Activated CD8-positive, alpha-beta memory T cell treated with anti-CD3 and anti-CD28 coated beads, Interleukin-2, amount 10 ng/mL, durations not matched to agents 7 days and 5 days (primary cell): ENCODE data around the gene PARP8. TPM values are rescaled to one million over a fixed set of nuclear protein-coding genes. Genes with fewer than 3 reads are reported as not detected.

Source experiments
- ATAC-seq: fragments of 150-1000 bp; cut with Tn5 transposase; one replicate; pipeline ENCODE4 v1.10.0; 2021; ENCODE audit warnings: moderate library complexity
- CTCF ChIA-PET: fragments of 350-600 bp; sonication (Branson Sonifier 250); formaldehyde crosslinking; loops from one replicate; lab custom pipeline; 2021; ENCODE audit warnings: antibody characterized with exemption; lab: Charles Lee
- DNase-seq: peaks from one replicate; pipeline ENCODE4 v3.0.0-alpha.2; 2020
- H3K27ac Mint-ChIP-seq: one replicate; pipeline ENCODE4 v1.8.0; 2021; ENCODE audit warnings: mild to moderate bottlenecking, mixed read lengths
- H3K27me3 Mint-ChIP-seq: one replicate; pipeline ENCODE4 v1.8.0; 2021; ENCODE audit warnings: mixed read lengths
- H3K36me3 Mint-ChIP-seq: one replicate; pipeline ENCODE4 v1.8.0; 2021; ENCODE audit warnings: mild to moderate bottlenecking, mixed read lengths
- H3K4me1 Mint-ChIP-seq: one replicate; pipeline ENCODE4 v1.8.0; 2021; ENCODE audit warnings: mixed read lengths
- H3K4me3 Mint-ChIP-seq: one replicate; pipeline ENCODE4 v1.8.0; 2021; ENCODE audit warnings: mild to moderate bottlenecking, moderate library complexity, mixed read lengths
- H3K9me3 Mint-ChIP-seq: one replicate; pipeline ENCODE4 v1.8.0; 2022; ENCODE audit warnings: low read depth, mixed read lengths
- total RNA-seq, 2 experiments: library from RNA; stranded (reverse); gene quantifications; one replicate each; pipeline ENCODE4 v1.2.3, GENCODE V29; 2021

Gene PARP8
- total RNA-seq, 2 experiments from 2014 or later, result 79.8 to 128 TPM

DNA sequence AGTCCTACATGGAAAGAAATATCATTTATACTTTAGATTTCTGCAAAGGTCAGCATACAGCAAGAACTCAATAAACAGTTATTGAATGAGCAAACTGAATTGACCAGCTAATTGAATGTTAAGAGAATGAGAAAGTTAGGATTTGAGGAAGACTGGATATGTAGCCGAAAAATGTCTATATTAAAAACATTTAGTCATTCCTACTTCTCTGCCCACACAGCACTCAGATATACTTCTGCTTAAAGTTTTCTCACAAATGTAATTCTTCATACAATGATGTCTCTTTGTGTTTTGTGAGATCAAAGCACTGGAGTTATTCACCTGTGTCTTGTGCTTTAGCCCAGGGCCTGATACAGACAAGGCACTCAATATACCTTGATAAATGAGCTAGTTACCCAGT lies 188.6 kb downstream of the PARP8 start:
- Mint-ChIP-seq H3K27me3 (peaks cover 3% of the 10 kb centered on the region), H3K4me3 (no peak overlapping the region), H3K36me3 (no peaks in the 10 kb centered on the region), H3K27ac (no peak overlapping the region), H3K4me1 (peaks cover 18% of the 10 kb centered on the region), H3K9me3 (no peaks in the 10 kb centered on the region)
- CTCF ChIA-PET, result no interaction called here
- DNase-seq (no peak), ATAC-seq (no peak)

DNA sequence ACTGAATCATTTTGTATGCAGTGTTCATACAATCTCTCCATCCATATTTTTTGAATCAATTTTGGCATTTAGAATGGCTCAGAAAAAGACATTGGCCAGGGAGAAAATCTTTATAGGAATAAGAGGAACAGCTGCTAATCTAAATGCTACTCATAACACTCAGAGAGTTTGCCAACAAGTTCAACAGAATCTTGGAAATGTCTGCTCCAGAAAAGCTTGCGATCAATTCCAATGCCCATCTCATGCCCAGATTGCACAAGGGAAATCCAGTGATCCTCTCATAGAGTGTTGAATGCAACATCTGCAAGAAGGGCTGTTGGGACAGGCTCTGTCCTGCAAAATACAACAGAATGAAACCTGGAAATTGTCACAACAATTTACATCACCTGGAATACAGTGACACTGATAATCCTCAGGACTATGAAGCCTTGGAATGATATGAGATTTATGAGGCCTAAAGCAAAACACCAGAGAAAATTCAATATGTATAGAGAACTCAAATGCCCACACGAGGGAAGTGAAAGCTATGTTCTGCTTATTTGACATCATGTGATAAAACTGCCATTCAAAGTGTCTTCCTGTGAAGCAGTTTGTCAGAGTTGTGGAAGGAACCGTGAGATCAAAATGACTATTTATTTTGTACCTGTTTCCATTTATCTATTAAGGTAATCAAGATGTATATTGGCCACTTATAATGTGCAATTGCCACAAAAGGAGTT lies 190.1 kb downstream of the PARP8 start:
- Mint-ChIP-seq H3K27me3 (peaks cover 8% of the 10 kb centered on the region), H3K36me3 (no peaks in the 10 kb centered on the region), H3K4me3 (no peak overlapping the region), H3K4me1 (peaks cover 18% of the 10 kb centered on the region), H3K27ac (no peak overlapping the region), H3K9me3 (no peaks in the 10 kb centered on the region)
- CTCF ChIA-PET, result no interaction called here
- ATAC-seq (no peak), DNase-seq (no peak)

DNA sequence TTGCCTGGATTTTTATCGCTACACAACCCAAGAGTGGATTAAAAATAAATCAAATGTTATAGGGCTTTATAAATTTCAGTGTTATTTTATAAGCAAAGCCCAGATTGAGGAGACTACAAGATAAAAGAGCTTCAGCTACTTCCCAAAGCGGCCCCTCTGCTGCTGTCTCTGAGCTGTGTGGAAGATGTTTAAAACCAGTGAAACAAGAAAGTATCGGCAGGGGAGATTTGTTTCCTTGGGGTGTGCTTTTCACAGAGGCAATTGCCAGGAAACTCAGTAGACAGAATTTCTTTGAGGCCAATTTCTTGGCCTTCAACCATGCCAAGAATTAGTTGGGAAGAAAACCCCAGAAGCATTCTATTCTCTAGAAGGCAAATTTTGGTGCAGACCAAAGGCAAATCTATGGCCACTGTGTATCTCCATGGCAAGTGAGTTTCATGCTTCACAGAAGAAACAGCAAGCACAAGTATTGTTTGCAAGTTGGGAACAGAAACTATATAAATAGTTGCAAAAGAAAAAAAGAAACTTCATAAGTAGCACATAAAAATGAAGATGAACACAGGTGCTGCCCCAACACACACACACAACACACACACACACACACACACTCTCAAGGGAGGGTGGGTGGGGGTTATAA lies 197.2 kb downstream of the PARP8 start:
- Mint-ChIP-seq H3K9me3 (no peaks in the 10 kb centered on the region), H3K27me3 (peaks cover 42% of the 10 kb centered on the region), H3K36me3 (no peaks in the 10 kb centered on the region), H3K4me3 (no peak overlapping the region), H3K4me1 (no peaks in the 10 kb centered on the region), H3K27ac (no peak overlapping the region)
- DNase-seq (no peak), ATAC-seq (no peak)
- CTCF ChIA-PET, result no interaction called here

DNA sequence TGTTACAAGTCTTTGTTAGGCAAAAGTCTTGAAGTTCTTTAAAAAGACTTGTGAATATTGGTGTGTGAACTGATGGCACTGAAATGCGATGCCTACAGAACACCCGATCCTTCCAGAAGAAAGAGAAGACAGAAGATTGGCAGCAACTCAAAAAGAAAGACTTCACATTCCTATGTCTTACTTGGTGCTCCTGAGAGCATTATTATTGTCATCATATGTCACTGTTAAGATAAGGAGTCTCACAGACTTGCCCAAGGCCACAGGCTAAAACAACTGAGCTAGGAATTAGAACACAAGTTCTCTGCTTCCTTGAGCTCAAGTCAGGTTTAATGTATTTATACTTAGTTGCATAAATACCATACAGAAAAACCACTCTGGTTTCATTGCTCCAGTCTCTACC lies 198.0 kb downstream of the PARP8 start:
- no peaks in the 10 kb centered on the region for H3K4me1 Mint-ChIP-seq
- peaks cover 48% of the 10 kb centered on the region for H3K27me3 Mint-ChIP-seq
- no peak overlapping the region for H3K4me3 Mint-ChIP-seq

DNA sequence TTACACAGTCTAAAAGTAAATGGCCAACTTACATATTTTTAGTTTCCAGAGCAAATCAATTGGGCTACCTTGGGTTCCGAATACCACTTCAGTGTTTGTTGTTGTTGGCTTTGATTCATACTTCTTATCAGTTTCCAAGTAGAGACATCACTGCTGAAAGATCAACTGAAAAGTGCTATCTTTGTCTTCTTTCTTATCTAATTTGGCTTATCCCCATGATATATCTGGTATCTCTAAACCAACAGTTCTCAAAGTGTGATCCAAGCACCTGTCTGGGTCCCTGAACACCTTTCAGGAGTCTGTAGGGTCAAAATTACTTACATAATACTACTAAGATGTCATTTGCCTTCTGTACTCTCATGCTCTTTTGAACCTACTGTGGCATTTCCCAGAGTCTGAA lies 200.0 kb downstream of the PARP8 start:
- H3K4me1 Mint-ChIP-seq, result no peaks in the 10 kb centered on the region
- H3K4me3 Mint-ChIP-seq, result no peak overlapping the region
- H3K27me3 Mint-ChIP-seq, result peaks cover 53% of the 10 kb centered on the region
- DNase-seq (no peak), ATAC-seq (no peak)
- H3K27ac Mint-ChIP-seq, result no peak overlapping the region
- CTCF ChIA-PET, result no interaction called here
- no peaks in the 10 kb centered on the region for H3K36me3 Mint-ChIP-seq
- H3K9me3 Mint-ChIP-seq, result no peaks in the 10 kb centered on the region

More for the DNA sequence above, 198.0 kb downstream of the PARP8 start:
- no peak for DNase-seq
- ATAC-seq, result no peak
- Mint-ChIP-seq H3K27ac (no peak overlapping the region), H3K9me3 (no peaks in the 10 kb centered on the region), H3K36me3 (no peaks in the 10 kb centered on the region)
- CTCF ChIA-PET, result no interaction called here

DNA sequence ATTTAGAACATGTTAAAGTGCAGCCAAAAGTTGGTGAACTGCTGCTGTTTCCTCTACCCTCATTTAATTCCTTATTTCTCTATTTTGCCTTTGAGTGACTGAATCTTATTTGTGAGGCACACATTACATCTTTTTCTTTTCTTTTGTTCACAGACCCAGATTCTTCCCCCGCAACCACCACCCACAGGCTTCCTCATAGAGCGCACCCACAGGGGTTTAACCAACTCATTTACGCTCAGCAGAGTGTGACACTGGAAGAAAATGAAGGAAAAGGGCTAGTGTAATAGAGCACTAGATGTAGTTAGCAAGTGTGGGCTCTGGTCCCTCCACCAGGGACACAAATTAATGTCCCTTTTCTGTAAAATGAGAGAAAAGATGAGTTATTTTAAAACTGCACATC lies 200.7 kb downstream of the PARP8 start:
- DNase-seq (no peak), ATAC-seq (no peak)
- Mint-ChIP-seq H3K4me3 (no peak overlapping the region), H3K36me3 (no peaks in the 10 kb centered on the region), H3K9me3 (no peaks in the 10 kb centered on the region), H3K27ac (no peak overlapping the region), H3K4me1 (no peaks in the 10 kb centered on the region), H3K27me3 (peaks cover 57% of the 10 kb centered on the region)
- CTCF ChIA-PET, result no interaction called here

DNA sequence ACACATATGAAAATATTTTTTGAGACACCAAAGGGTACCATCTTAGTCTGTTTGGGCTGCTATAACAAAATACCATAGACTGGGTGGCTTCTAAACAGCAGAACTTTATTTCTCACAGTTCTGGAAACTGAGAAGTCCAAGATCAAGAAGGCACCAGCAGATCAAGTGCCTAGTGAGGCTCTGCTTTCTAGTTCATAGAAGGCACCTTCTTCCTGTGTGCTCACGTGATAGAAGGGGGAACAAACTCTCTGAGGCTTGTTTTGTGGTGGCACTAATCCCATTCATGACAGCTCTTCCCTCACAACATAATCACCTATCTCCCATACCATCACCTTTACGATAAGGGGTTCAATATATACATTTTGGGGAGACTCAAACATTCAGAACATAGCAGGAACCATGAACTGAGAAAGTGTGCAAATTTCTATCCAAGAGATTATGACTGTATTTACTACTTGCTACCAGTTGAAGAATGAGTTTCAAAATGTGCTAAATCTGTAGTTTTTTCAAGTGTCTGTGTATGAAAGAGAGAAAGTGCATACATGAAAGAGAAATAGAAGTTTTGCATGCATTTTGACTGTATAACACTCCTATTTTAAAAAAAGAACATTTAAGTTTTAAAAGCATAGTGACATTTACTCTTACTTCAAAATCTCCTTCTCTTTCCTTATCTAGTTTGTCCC lies 207.3 kb downstream of the PARP8 start:
- CTCF ChIA-PET, result no interaction called here
- no peaks in the 10 kb centered on the region for H3K9me3 Mint-ChIP-seq
- no peaks in the 10 kb centered on the region for H3K36me3 Mint-ChIP-seq
- DNase-seq, result no peak
- ATAC-seq, result no peak
- H3K27ac Mint-ChIP-seq, result no peak overlapping the region
- H3K4me3 Mint-ChIP-seq, result no peak overlapping the region
- peaks cover 8% of the 10 kb centered on the region for H3K4me1 Mint-ChIP-seq
- H3K27me3 Mint-ChIP-seq, result peaks cover 27% of the 10 kb centered on the region

DNA sequence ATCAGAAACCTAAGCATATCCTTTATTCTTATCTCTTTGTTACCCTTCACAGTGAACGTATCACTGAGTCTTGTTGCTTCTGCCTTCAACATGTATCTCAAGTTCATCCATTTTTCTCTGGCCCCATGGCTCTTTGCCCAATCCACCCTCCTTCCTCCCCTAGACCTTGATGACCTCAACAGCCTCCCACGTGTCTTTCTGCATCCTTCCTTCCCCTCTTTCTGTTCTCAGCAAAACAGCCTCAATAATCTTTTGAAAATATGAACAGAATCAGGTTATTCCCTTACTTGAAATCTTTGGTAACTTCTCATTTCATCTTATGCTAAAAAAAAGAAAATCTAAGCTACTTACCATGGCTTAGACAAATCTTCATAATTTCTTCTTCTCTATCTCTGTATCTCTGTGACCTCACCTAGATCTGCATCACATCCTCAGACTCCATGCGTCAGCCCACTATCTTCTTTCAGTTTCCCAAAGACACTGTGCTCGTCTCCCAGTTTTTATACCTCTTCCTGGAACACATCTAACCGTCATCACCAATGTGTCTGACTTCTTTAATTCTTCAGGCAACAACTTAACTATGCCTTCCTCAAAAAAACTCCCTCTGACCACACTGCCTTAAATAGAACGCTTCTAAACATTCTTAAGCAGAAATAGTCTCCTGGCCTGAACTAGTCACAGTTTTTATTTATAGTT lies 208.0 kb downstream of the PARP8 start:
- H3K27me3 Mint-ChIP-seq, result peaks cover 22% of the 10 kb centered on the region
- no peak for ATAC-seq
- H3K4me1 Mint-ChIP-seq, result peaks cover 8% of the 10 kb centered on the region
- H3K27ac Mint-ChIP-seq, result no peak overlapping the region
- CTCF ChIA-PET, result no interaction called here
- H3K9me3 Mint-ChIP-seq, result no peaks in the 10 kb centered on the region
- no peaks in the 10 kb centered on the region for H3K36me3 Mint-ChIP-seq
- no peak overlapping the region for H3K4me3 Mint-ChIP-seq
- DNase-seq, result no peak

DNA sequence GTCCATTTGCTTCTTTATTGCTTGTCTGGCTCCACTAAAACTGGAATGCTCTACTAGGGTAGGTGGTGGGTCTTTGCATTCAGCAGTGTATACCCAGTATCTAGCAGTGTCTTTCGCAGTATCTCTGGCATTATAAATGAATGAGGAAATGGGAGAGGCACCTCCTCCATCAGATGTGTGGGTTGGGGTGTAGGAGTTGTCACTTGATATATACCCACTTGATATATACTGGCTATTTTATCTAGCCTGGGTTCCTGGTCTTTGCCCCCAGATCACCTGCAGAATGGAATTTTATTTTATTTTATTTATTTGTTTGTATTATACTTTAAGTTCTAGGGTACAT lies 208.5 kb downstream of the PARP8 start:
- no peaks in the 10 kb centered on the region for H3K36me3 Mint-ChIP-seq
- ATAC-seq (no peak), DNase-seq (no peak)
- peaks cover 8% of the 10 kb centered on the region for H3K4me1 Mint-ChIP-seq
- peaks cover 19% of the 10 kb centered on the region for H3K27me3 Mint-ChIP-seq
- no peak overlapping the region for H3K27ac Mint-ChIP-seq
- CTCF ChIA-PET, result no interaction called here
- no peak overlapping the region for H3K4me3 Mint-ChIP-seq
- H3K9me3 Mint-ChIP-seq, result no peaks in the 10 kb centered on the region

DNA sequence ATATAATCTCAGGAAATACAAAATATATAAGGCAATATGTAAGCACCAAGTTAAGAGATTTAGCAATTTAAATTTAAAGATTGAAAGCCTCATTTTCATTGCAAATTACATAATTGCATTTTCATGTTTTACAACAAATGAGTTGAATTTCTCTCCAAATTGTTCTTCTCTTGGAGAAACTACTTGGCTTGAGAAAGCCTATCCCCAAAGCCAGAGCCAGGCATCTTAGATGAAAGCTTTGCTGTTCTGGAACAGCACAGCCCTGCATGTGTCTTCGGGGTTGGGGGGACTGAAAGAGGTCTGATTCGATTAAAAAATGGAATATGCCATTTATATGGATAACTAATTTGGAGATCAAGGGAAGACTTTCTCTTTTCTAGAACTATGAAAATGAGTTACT lies 212.0 kb downstream of the PARP8 start:
- Mint-ChIP-seq H3K9me3 (no peaks in the 10 kb centered on the region), H3K27me3 (peaks cover 9% of the 10 kb centered on the region), H3K4me1 (peaks cover 8% of the 10 kb centered on the region), H3K36me3 (no peaks in the 10 kb centered on the region), H3K27ac (no peak overlapping the region), H3K4me3 (no peak overlapping the region)
- CTCF ChIA-PET, result no interaction called here
- no peak for DNase-seq
- no peak for ATAC-seq

DNA sequence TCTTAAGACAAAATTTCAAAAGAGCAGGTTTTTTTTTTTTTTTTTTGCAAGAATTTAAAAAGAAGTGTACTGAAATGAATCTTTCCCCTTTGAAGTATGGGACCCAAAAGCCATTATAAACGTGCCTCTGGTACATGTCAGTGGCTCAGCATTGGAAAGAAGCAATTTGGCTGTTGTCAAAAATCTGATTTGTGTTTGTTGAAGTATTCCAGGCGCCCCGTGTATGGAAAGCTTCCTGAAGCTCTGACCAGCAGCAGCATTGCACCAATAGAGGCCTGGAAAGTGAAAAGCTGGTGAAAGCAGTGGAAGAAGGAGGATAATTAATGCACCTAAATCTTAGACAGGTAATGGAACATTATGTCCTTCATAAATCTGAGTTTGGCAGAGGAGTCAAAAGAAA lies 215.0 kb downstream of the PARP8 start:
- CTCF ChIA-PET, result interaction anchor here (0.9 kb wide), 1 partner anchor 14 kb away, joined by 3 read pairs; no protein-coding TSS in a partner anchor
- DNase-seq (no peak), ATAC-seq (no peak)
- no peak overlapping the region for H3K27ac Mint-ChIP-seq
- no peak overlapping the region for H3K4me3 Mint-ChIP-seq
- no peaks in the 10 kb centered on the region for H3K4me1 Mint-ChIP-seq
- H3K36me3 Mint-ChIP-seq, result no peaks in the 10 kb centered on the region
- H3K9me3 Mint-ChIP-seq, result no peaks in the 10 kb centered on the region
- H3K27me3 Mint-ChIP-seq, result peaks cover 12% of the 10 kb centered on the region

DNA sequence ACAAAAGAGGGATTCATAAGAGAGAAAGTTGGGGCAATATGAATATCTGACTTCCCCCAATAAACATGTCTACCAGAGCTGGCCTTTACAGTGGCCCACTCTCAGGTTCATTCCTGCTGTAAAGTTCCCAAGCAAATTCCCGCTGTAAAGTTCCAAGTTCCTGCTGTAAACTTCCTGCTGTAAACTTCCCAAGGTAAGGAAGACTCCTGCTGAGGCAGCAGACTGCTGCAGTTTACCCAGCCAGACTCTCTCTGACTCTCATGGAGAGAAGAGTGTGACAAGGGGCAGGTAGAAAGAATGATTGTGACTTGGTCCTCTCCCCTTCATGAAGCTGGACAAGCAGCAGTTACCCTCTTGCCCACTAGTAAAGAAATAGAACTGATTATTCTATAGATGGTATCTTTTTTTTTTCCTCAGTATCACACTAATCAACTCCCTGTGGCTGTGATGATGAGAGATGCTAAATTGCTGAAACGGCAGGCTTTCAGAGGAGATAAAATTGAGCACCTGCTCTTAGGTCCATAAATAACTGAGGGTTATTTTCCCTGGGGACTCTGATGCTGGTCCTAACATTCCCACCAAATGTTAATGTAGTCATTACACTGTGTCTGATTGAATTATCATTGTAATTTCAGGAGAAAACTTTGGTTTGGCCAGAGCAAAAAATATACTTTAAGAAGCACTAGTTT lies 220.4 kb downstream of the PARP8 start:
- H3K4me3 Mint-ChIP-seq, result no peak overlapping the region
- no peaks in the 10 kb centered on the region for H3K36me3 Mint-ChIP-seq
- ATAC-seq, result no peak
- no peak for DNase-seq
- CTCF ChIA-PET, result no interaction called here
- no peak overlapping the region for H3K27ac Mint-ChIP-seq
- no peaks in the 10 kb centered on the region for H3K9me3 Mint-ChIP-seq
- H3K27me3 Mint-ChIP-seq, result peaks cover 3% of the 10 kb centered on the region
- H3K4me1 Mint-ChIP-seq, result no peaks in the 10 kb centered on the region

DNA sequence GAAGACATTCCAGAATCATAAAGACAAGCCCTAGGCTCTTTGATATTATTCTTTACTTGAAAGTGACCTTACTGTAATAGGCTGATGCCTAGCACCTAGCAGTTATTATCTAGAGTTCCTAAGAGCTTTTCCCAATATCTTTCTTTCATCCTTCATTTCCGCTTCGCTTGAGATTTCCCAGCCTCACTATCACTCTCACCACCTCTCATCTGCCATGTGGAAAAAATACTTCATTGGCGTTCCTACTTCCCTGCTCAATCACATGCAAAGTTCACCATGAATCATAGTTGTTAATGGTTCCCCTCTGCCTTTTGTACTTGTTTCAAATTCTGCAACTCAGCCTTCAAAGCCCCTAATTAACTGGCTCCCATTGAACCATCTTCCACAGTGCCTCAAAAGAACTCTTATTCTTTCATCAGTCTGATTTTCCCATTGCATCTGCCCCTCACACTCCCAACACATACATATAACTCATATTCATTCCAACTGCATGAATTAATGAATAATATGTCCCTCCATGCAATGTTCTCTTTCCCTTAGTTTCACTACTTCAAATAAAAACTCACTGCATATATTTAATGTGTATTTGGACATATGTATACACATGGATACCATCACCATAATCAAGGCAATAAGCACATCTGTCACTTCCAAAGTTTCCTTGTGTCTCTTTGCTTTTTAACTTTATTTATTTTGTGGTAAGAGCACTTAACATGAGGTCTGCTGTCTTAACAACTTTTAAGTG lies 221.6 kb downstream of the PARP8 start:
- Mint-ChIP-seq H3K9me3 (no peaks in the 10 kb centered on the region), H3K36me3 (no peaks in the 10 kb centered on the region), H3K27ac (no peak overlapping the region), H3K4me3 (no peak overlapping the region), H3K4me1 (no peaks in the 10 kb centered on the region), H3K27me3 (peaks cover 3% of the 10 kb centered on the region)
- DNase-seq (no peak), ATAC-seq (no peak)
- CTCF ChIA-PET, result no interaction called here
